ENCODE data around the gene PPY. TPM values are rescaled to one million over a fixed set of nuclear protein-coding genes. Genes with fewer than 3 reads are reported as not detected.
A peak's percentile ranks its signal among the peaks of the same experiment; 100 is the strongest.

Gene PPY
- total and polyA plus RNA-seq, 2 donors (not counting 1 experiment from before 2014, with no cell fraction given) = not detected

DNA sequence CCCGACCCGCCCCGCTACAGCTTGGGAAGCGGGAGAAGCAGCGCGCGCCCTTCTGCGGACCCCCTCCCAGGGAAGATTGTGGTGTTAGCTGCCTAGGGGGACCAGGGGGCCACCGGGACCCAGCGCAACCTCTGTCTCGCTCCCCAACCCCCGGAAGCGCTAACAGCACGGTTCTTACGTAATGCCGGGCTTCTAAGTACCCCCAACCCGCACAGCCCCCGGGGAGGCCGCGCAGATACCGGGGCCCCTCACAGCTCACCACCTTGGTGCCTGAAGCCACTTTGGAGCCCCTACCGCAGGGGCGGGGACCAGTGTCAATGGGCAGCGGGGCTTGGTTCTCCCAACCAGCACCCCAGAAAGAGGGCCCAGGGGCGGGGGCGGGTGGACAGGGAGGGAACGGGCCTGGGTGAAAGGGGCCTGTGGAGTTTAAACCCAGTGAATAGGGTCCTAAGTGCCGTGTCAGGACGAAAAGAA, 35.3 kb downstream of the PPY start:
- H3K9ac ChIP-seq (ENCODE audit: insufficient read depth, low read length) = peak overlapping the region; percentile 3
- no peak for TF ChIP-seq CTCF (conservative IDR thresholded peaks at IDR 0.05 in 1 of 2, IDR thresholded peaks at IDR 0.05 in 1 of 2; ENCODE audit: low read depth in 1 of 2, low read length in 2 of 2)
- TF ChIP-seq EZH2 (IDR thresholded peaks at IDR 0.05; ENCODE audit: low read length, missing control alignments) = no peak

DNA sequence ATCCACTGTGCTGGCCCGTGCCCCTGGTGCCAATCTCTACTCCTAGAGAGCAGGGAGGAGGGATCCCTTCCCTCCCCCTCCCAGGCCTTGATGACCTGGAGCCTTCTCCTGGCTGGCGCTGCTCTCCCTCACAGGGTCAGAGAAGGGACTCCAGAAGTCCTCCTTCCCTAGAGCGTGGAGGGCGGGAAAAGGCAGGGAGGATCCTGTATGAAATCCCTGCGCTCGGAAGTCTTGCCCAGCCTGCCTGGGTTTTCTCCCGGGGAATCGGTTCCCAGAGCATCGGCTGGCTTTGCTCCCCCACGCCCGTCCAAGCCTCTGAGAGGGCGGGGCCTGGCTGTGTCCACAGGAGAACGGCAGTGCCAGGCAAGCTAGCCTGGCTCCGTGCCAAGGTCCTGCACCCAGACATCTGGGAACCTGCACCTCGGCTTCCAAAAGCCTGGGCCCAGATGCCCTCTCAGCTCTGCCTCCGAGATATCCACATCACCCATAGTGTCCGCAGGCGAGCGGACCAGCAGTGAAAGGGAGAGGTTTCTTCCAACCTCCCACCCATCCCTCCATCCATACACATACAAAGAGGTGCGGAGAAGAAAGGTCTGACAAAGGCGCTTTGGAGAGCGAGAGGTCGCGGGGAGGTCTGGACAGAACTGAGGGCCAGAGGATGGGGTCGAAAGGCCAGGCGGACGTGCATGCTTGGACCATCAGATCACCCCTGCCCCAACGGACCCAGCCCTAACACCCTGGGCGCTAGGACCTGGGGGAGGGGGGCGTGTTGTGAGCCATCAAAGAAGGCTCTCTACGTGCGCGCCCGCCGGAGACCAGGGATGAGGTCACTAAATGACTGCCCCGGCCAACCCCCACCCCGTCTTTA, 36.1 kb downstream of the PPY start:
- H3K27me3 ChIP-seq (ENCODE audit: control insufficient read depth, insufficient read depth, low read length) = peaks cover 4% of the 10 kb centered on the region
- DNase-seq (ENCODE audit: low read depth in 2 of 2) = peak; percentile 55 to 65
- no peaks in the 10 kb centered on the region for H4K20me1 ChIP-seq (ENCODE audit: control insufficient read depth, extremely low read depth, insufficient read depth, low read length)
- H3K4me1 ChIP-seq (ENCODE audit: control insufficient read depth, extremely low read depth, insufficient read depth, low read length) = peaks cover 7% of the 10 kb centered on the region
- H3K9me3 ChIP-seq (ENCODE audit: control insufficient read depth, insufficient read depth, low read depth, low read length) = no peaks in the 10 kb centered on the region
- peak overlapping the region; percentile 58 for H3K4me2 ChIP-seq (ENCODE audit: extremely low read depth, insufficient read depth, low read length)
- H3K27ac ChIP-seq (ENCODE audit: insufficient read depth, low read length) = no peak overlapping the region
- no peak overlapping the region for H3K9ac ChIP-seq (ENCODE audit: insufficient read depth, low read length)
- no peak overlapping the region for H2AFZ ChIP-seq (ENCODE audit: low read length)
- no peaks in the 10 kb centered on the region for H3K79me2 ChIP-seq (ENCODE audit: control insufficient read depth, insufficient read depth, low read length)
- H3K4me3 ChIP-seq (replicated peaks in 1 of 4; ENCODE audit: control extremely low read depth in 1 of 4, insufficient read depth in 1 of 4, low read depth in 3 of 4, low read length in 4 of 4) = peak overlapping the region in 3 of 4 experiments; percentile 42 to 78 (median 67)
- no peak for TF ChIP-seq CTCF (conservative IDR thresholded peaks at IDR 0.05 in 1 of 2, IDR thresholded peaks at IDR 0.05 in 1 of 2; ENCODE audit: low read depth in 1 of 2, low read length in 2 of 2)
- TF ChIP-seq EZH2 (IDR thresholded peaks at IDR 0.05; ENCODE audit: low read length, missing control alignments) = no peak
- no peaks in the 10 kb centered on the region for H3K36me3 ChIP-seq (ENCODE audit: control insufficient read depth, insufficient read depth, low read length)

More for the DNA sequence above, 35.3 kb downstream of the PPY start:
- H3K36me3 ChIP-seq (ENCODE audit: control insufficient read depth, insufficient read depth, low read length) = no peaks in the 10 kb centered on the region
- H3K27ac ChIP-seq (ENCODE audit: insufficient read depth, low read length) = no peak overlapping the region
- H4K20me1 ChIP-seq (ENCODE audit: control insufficient read depth, extremely low read depth, insufficient read depth, low read length) = no peaks in the 10 kb centered on the region
- H3K4me1 ChIP-seq (ENCODE audit: control insufficient read depth, extremely low read depth, insufficient read depth, low read length) = peaks cover 7% of the 10 kb centered on the region
- peak overlapping the region; percentile 97 for H3K4me2 ChIP-seq (ENCODE audit: extremely low read depth, insufficient read depth, low read length)
- no peaks in the 10 kb centered on the region for H3K9me3 ChIP-seq (ENCODE audit: control insufficient read depth, insufficient read depth, low read depth, low read length)
- H3K27me3 ChIP-seq (ENCODE audit: control insufficient read depth, insufficient read depth, low read length) = peaks cover 4% of the 10 kb centered on the region
- H3K4me3 ChIP-seq (replicated peaks in 1 of 4; ENCODE audit: control extremely low read depth in 1 of 4, insufficient read depth in 1 of 4, low read depth in 3 of 4, low read length in 4 of 4) = peak overlapping the region; percentile 42 to 78 (median 60)
- no peak for DNase-seq (ENCODE audit: low read depth in 2 of 2)
- H2AFZ ChIP-seq (ENCODE audit: low read length) = peak overlapping the region; percentile 99
- H3K79me2 ChIP-seq (ENCODE audit: control insufficient read depth, insufficient read depth, low read length) = no peaks in the 10 kb centered on the region

DNA sequence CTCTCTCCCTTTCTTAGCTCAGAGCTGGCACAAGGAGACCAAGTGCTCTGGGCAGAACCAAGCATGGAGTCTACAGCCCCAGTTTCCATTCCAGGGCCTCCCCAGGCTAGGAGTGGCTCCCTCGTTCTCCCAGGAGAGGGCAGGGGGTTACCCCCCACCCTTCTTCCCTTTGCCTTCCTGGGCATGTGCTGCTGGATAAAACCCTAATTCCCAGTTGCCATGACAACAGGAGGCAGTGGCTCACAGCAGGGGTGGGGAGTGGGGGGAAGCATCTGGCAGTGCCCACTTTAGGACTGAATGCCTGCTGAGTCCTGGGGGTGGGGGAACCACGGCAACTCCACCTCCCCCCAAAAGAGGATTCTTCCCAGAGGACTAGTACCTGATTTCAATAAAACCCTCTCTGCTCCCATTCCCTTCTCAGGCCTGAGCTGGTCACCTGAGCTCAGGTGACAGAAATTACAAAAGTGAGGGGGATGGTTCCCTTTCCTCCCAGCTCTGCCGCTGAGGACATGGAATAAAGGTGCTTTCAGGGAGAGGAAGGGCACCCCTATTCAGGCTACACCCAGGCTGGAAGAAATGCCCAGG, 36.8 kb downstream of the PPY start:
- no peak overlapping the region for H3K27ac ChIP-seq (ENCODE audit: insufficient read depth, low read length)
- DNase-seq (ENCODE audit: low read depth in 2 of 2) = no peak
- peaks cover 9% of the 10 kb centered on the region for H3K4me1 ChIP-seq (ENCODE audit: control insufficient read depth, extremely low read depth, insufficient read depth, low read length)
- no peaks in the 10 kb centered on the region for H3K79me2 ChIP-seq (ENCODE audit: control insufficient read depth, insufficient read depth, low read length)
- H4K20me1 ChIP-seq (ENCODE audit: control insufficient read depth, extremely low read depth, insufficient read depth, low read length) = no peaks in the 10 kb centered on the region
- no peak overlapping the region for H2AFZ ChIP-seq (ENCODE audit: low read length)
- TF ChIP-seq CTCF (conservative IDR thresholded peaks at IDR 0.05 in 1 of 2, IDR thresholded peaks at IDR 0.05 in 1 of 2; ENCODE audit: low read depth in 1 of 2, low read length in 2 of 2) (no peak), EZH2 (IDR thresholded peaks at IDR 0.05; ENCODE audit: low read length, missing control alignments) (no peak)
- peak overlapping the region in 1 of 4 experiments; percentile 78 for H3K4me3 ChIP-seq (replicated peaks in 1 of 4; ENCODE audit: control extremely low read depth in 1 of 4, insufficient read depth in 1 of 4, low read depth in 3 of 4, low read length in 4 of 4)
- no peaks in the 10 kb centered on the region for H3K9me3 ChIP-seq (ENCODE audit: control insufficient read depth, insufficient read depth, low read depth, low read length)
- H3K4me2 ChIP-seq (ENCODE audit: extremely low read depth, insufficient read depth, low read length) = no peak overlapping the region
- no peak overlapping the region for H3K9ac ChIP-seq (ENCODE audit: insufficient read depth, low read length)
- H3K36me3 ChIP-seq (ENCODE audit: control insufficient read depth, insufficient read depth, low read length) = no peaks in the 10 kb centered on the region
- peaks cover 4% of the 10 kb centered on the region for H3K27me3 ChIP-seq (ENCODE audit: control insufficient read depth, insufficient read depth, low read length)
